Measurements from ENCODE around the gene GABBR2.

The GABBR2 gene

GRCh38 chr9:98432960-98433359 is 275.8 kb downstream of the GABBR2 start:
- Histone ChIP-seq H3K27me3 (ENCODE audit: control insufficient read depth, low read length) (no peaks in the 10 kb centered on the region; the same call in 1 of the 2 replicates), H3F3A (ENCODE audit: control insufficient read depth, insufficient read depth) (no peaks in the 10 kb centered on the region), H3K9me2 (replicated peaks; ENCODE audit: control insufficient read depth, low read length) (no peaks in the 10 kb centered on the region), H3K9me3 (ENCODE audit: control insufficient read depth, insufficient read depth, low read length) (no peaks in the 10 kb centered on the region), H3K36me3 (ENCODE audit: control insufficient read depth, low read length) (no peaks in the 10 kb centered on the region), H4K20me1 (ENCODE audit: control insufficient read depth, insufficient read depth, low read depth, low read length) (no peaks in the 10 kb centered on the region), H3K4me3 (ENCODE audit: low read length) (no peak overlapping the region), H3K79me2 (ENCODE audit: control insufficient read depth, low read length) (no peaks in the 10 kb centered on the region), H3K4me2 (ENCODE audit: low read length) (no peak overlapping the region), H3K4me1 (ENCODE audit: control insufficient read depth, low read length) (no peaks in the 10 kb centered on the region), H3K27ac (ENCODE audit: low read depth, low read length) (no peak overlapping the region)
- TF ChIP-seq EZH2phosphoT487 (IDR thresholded peaks at IDR 0.05; ENCODE audit: borderline replicate concordance, low read length) (no peak), CTCF (IDR thresholded peaks at IDR 0.05; ENCODE audit: low read depth, low read length, poor library complexity, severe bottlenecking) (no peak)

- H3K27me3 ChIP-seq (ENCODE audit: control insufficient read depth, low read length) = no peaks in the 10 kb centered on the region; the same call in 1 of the 2 replicates
- no peak for TF ChIP-seq EZH2phosphoT487 (IDR thresholded peaks at IDR 0.05; ENCODE audit: borderline replicate concordance, low read length)
- TF ChIP-seq CTCF (IDR thresholded peaks at IDR 0.05; ENCODE audit: low read depth, low read length, poor library complexity, severe bottlenecking) = no peak
- no peaks in the 10 kb centered on the region for H3K4me1 ChIP-seq (ENCODE audit: control insufficient read depth, low read length)
- no peak overlapping the region for H3K4me3 ChIP-seq (ENCODE audit: low read length)
- no peaks in the 10 kb centered on the region for H3K79me2 ChIP-seq (ENCODE audit: control insufficient read depth, low read length)
- no peaks in the 10 kb centered on the region for H3K9me2 ChIP-seq (replicated peaks; ENCODE audit: control insufficient read depth, low read length)
- no peaks in the 10 kb centered on the region for H3F3A ChIP-seq (ENCODE audit: control insufficient read depth, insufficient read depth)
- no peaks in the 10 kb centered on the region for H4K20me1 ChIP-seq (ENCODE audit: control insufficient read depth, insufficient read depth, low read depth, low read length)
- no peaks in the 10 kb centered on the region for H3K36me3 ChIP-seq (ENCODE audit: control insufficient read depth, low read length)
- H3K27ac ChIP-seq (ENCODE audit: low read depth, low read length) = no peak overlapping the region
- no peaks in the 10 kb centered on the region for H3K9me3 ChIP-seq (ENCODE audit: control insufficient read depth, insufficient read depth, low read length)
- no peak overlapping the region for H3K4me2 ChIP-seq (ENCODE audit: low read length)
Observed at GRCh38 chr9:98432134-98432533, 276.6 kb downstream of the GABBR2 start.

DNA sequence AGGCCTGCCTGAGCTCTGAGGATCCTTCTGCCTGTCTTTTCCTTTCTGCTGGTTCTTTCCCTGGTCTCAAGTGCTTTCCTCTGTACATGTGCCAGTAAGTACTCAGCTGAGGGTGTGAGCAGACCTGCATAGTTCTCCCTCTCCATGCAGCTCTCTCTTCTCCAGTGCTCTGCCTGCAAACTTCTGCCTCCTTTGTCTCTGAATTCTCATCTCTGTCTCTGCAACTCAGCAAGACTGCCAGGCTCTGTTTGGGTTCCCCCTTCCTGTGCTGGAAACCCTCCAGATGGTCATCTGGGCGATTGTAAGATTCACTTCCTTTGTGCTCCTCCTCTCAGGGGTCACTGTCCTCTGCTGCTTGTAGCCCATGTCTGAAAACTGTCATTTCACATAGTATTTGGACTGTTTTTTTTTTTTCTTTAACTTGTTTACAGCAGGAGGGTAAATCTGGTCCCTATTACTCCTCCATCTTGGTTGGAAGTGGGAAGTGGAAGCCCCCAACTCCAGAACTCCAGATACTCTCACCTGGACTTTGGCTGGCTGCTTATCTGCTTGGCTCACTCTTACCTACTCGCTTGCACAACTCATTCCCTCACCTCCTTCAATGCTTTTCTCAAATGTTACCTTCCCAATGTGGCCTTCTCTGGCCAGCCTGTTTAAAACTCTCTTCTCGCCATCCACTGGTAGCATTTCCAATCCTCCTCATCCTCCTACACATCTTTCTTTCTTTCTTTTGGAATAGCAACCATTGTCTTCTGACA is 278.0 kb downstream of the GABBR2 start:
- H3K27me3 ChIP-seq (ENCODE audit: control insufficient read depth, low read length) = no peaks in the 10 kb centered on the region; the same call in 1 of the 2 replicates
- no peak overlapping the region for H3K4me2 ChIP-seq (ENCODE audit: low read length)

More for the DNA sequence above, 278.0 kb downstream of the GABBR2 start:
- Histone ChIP-seq H3K79me2 (ENCODE audit: control insufficient read depth, low read length) (no peaks in the 10 kb centered on the region), H3K4me3 (ENCODE audit: low read length) (no peak overlapping the region), H3K4me1 (ENCODE audit: control insufficient read depth, low read length) (no peaks in the 10 kb centered on the region), H3K27ac (ENCODE audit: low read depth, low read length) (no peak overlapping the region), H3K9me2 (replicated peaks; ENCODE audit: control insufficient read depth, low read length) (no peaks in the 10 kb centered on the region), H3F3A (ENCODE audit: control insufficient read depth, insufficient read depth) (no peaks in the 10 kb centered on the region), H4K20me1 (ENCODE audit: control insufficient read depth, insufficient read depth, low read depth, low read length) (no peaks in the 10 kb centered on the region), H3K9me3 (ENCODE audit: control insufficient read depth, insufficient read depth, low read length) (no peaks in the 10 kb centered on the region), H3K36me3 (ENCODE audit: control insufficient read depth, low read length) (no peaks in the 10 kb centered on the region)
- TF ChIP-seq CTCF (IDR thresholded peaks at IDR 0.05; ENCODE audit: low read depth, low read length, poor library complexity, severe bottlenecking) (no peak), EZH2phosphoT487 (IDR thresholded peaks at IDR 0.05; ENCODE audit: borderline replicate concordance, low read length) (no peak)
